ENCODE data around the gene ARL13B. TPM values are rescaled to one million over a fixed set of nuclear protein-coding genes. Genes with fewer than 3 reads are reported as not detected.
A peak's percentile ranks its signal among the peaks of the same experiment; 100 is the strongest.

Gene ARL13B
- total and polyA plus RNA-seq, 2 of the 8 experiments (the other 6 are each of a cell fraction or from before 2014, with no cell fraction given): 1.5 to 12.7 TPM

DNA sequence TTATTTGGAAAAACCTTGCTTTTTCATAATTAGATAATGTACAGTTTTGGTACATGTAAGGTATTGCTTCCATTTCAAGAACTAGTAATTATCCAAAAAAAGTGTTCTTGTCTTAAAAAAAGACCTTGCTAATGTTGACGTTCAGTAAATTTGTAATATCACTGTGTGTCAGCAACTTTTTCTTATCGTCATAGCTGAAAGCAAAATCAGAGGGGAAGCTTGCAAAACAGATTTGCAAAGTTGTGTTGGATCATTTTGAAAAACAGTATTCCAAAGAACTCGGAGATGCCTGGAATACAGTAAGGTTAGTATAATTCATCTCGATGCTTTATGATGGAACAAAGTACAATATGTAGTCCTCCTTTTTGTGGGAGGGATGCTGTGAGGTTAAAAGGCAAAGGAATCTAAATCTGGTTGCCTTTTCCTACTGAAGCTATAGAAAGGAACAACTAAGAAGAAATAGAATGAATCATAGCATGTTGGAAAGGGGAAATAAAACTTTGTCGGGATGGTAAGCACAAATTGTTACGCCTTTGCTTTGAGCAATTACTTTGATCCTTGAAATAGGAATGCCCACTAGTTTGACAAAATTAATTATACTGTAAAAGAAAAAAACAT is 84.4 kb downstream of the ARL13B start:
- H3K56ac ChIP-seq (replicated peaks; ENCODE audit: insufficient read length, low read depth, low read length): no peak overlapping the region
- H4K8ac ChIP-seq (ENCODE audit: extremely low read depth, insufficient read depth, low read length): no peak overlapping the region
- H2BK12ac ChIP-seq (ENCODE audit: low read depth, low read length): no peak overlapping the region
- peak overlapping the region in 1 of 4 experiments; percentile 82; a peak in 2 of 8 replicates for H3K4me3 ChIP-seq (ENCODE audit: extremely low read depth in 1 of 4, insufficient read depth in 2 of 4, low read depth in 3 of 4, low read length in 4 of 4)
- TF ChIP-seq PHF8 (conservative IDR thresholded peaks at IDR 0.05; ENCODE audit: low read depth, low read length): no peak
- TF ChIP-seq EZH2 (IDR thresholded peaks at IDR 0.05; ENCODE audit: low read depth, low read length, severe bottlenecking): no peak
- TF ChIP-seq KDM4A (IDR thresholded peaks at IDR 0.05; ENCODE audit: low read depth, low read length, severe bottlenecking): no peak
- 91% methylated on average over 6 of the region's 6 CpGs; no CpG with 5 or more reads in 1 of the 2 experiments for WGBS, 2 experiments (ENCODE audit: extremely low coverage in 1 of 2, insufficient coverage in 1 of 2, insufficient read length in 1 of 2, insufficient replicate concordance in 2 of 2, low coverage in 1 of 2, low lambda C conversion rate in 2 of 2, missing lambda C conversion rate in 1 of 2)
- no peaks in the 10 kb centered on the region; a peak in 1 of 8 replicates for H3K36me3 ChIP-seq (ENCODE audit: control insufficient read depth in 2 of 4, insufficient read depth in 4 of 4, low read length in 3 of 4)
- ChIA-PET POLR2A (ENCODE audit: partially characterized antibody) (no interaction called here), CTCF (ENCODE audit: partially characterized antibody) (no interaction called here)
- H3K9me3 ChIP-seq (ENCODE audit: insufficient read depth in 2 of 2, low read depth in 1 of 2, low read length in 1 of 2): no peaks in the 10 kb centered on the region; a peak in 1 of 4 replicates
- H3K27me3 ChIP-seq (replicated peaks in 1 of 4; ENCODE audit: control insufficient read depth in 3 of 4, extremely low read depth in 1 of 4, insufficient read depth in 3 of 4, low read length in 3 of 4): no peaks in the 10 kb centered on the region
- H3K23me2 ChIP-seq (ENCODE audit: low read depth, low read length): peaks cover 7% of the 10 kb centered on the region; the same call in 1 of the 2 replicates
- H3K14ac ChIP-seq (ENCODE audit: insufficient read length): no peak overlapping the region
- no peak for FAIRE-seq
- peak overlapping the region; percentile 75 to 90; a peak in 1 of 4 replicates for H3K4me2 ChIP-seq (ENCODE audit: insufficient read depth in 1 of 2, low read depth in 2 of 2, low read length in 2 of 2)
- H3K4me1 ChIP-seq (replicated peaks in 1 of 4; ENCODE audit: control insufficient read depth in 3 of 4, insufficient read depth in 4 of 4, low read length in 3 of 4): peaks cover 0 to 2% (median 0%) of the 10 kb centered on the region in 4 experiments; a peak in 2 of 7 replicates
- peaks cover 0 to 4% of the 10 kb centered on the region in 2 experiments; a peak in 1 of 4 replicates for H3K79me2 ChIP-seq (ENCODE audit: control insufficient read depth in 1 of 2, insufficient read depth in 2 of 2, low read length in 2 of 2)
- H4K5ac ChIP-seq (ENCODE audit: insufficient read length, low read depth, low read length): no peak overlapping the region
- no peak overlapping the region for H2BK15ac ChIP-seq (ENCODE audit: low read length)
- no peak overlapping the region for H3K23ac ChIP-seq (ENCODE audit: insufficient read length)
- H3K79me1 ChIP-seq (ENCODE audit: low read depth, low read length): no peaks in the 10 kb centered on the region; the same call in 1 of the 2 replicates
- no peak overlapping the region for H2BK5ac ChIP-seq (ENCODE audit: low read depth, low read length)
- no peak overlapping the region for H2AK5ac ChIP-seq (ENCODE audit: low read depth, low read length)
- H3K27ac ChIP-seq (ENCODE audit: low read depth, low read length): no peak overlapping the region
- no peak for DNase-seq (ENCODE audit: low read depth in 1 of 2, low spot score in 2 of 2)
- no peak overlapping the region for H2AFZ ChIP-seq (ENCODE audit: low read length)
- no peak overlapping the region for H4K91ac ChIP-seq (replicated peaks; ENCODE audit: insufficient read length, low read length)
- H3K4ac ChIP-seq (replicated peaks; ENCODE audit: insufficient read length, low read depth, low read length): no peak overlapping the region
- H3K18ac ChIP-seq (ENCODE audit: extremely low read depth, low read length): no peak overlapping the region
- no peak overlapping the region for H3K9ac ChIP-seq (replicated peaks in 1 of 4; ENCODE audit: extremely low read depth in 1 of 4, low read depth in 3 of 4, low read length in 3 of 4)
- no peak overlapping the region for H2BK120ac ChIP-seq (replicated peaks; ENCODE audit: low read depth, low read length)
- H2BK20ac ChIP-seq (ENCODE audit: low read length): no peak overlapping the region
- no peaks in the 10 kb centered on the region for H4K20me1 ChIP-seq (replicated peaks in 1 of 2; ENCODE audit: control insufficient read depth in 1 of 2, insufficient read depth in 2 of 2, low read length in 2 of 2)
